ENCODE measurements around the gene SNRNP200. TPM values are rescaled to one million over a fixed set of nuclear protein-coding genes. Genes with fewer than 3 reads are reported as not detected.

Gene SNRNP200
- total RNA-seq, 1 experiment from 2014 or later, result 202 TPM

GRCh38 chr2:96276787-96277499 lies 28.4 kb downstream of the SNRNP200 start:
- DNase-seq (ENCODE audit: low spot score), result no peak
- no peaks in the 10 kb centered on the region for H3K27me3 ChIP-seq (replicated peaks; ENCODE audit: insufficient read depth, low read depth, low read length, poor library complexity)
- intact Hi-C loops (cut with micrococcal nuclease; ENCODE audit: unreplicated experiment), result no loop called here
- no peak for TF ChIP-seq CTCF (conservative IDR thresholded peaks at IDR 0.05; ENCODE audit: low read depth, low read length)
- no peak for TF ChIP-seq EZH2 (IDR thresholded peaks at IDR 0.05; ENCODE audit: borderline replicate concordance, low read depth, low read length, poor library complexity, severe bottlenecking)
- no TSS peak for BruUV-seq (replicated peaks)
- no peaks in the 10 kb centered on the region for H3K9me3 ChIP-seq (ENCODE audit: low read depth, low read length, poor library complexity, severe bottlenecking)
- ChIA-PET CTCF (no interaction called here), POLR2A (ENCODE audit: low non-redundant PET) (interaction anchor here (0.6 kb wide), 1 partner anchor 27 kb away, joined by 9 read pairs; no protein-coding TSS in a partner anchor)
- H3K36me3 ChIP-seq (ENCODE audit: insufficient read depth, low read length, poor library complexity, severe bottlenecking), result peaks cover 69% of the 10 kb centered on the region
- H3K4me1 ChIP-seq (ENCODE audit: insufficient read depth, low read length, poor library complexity, severe bottlenecking), result no peaks in the 10 kb centered on the region
- H3K4me3 ChIP-seq (ENCODE audit: low read depth, low read length, poor library complexity, severe bottlenecking), result no peak overlapping the region
- no peak overlapping the region for H3K27ac ChIP-seq (ENCODE audit: low read depth, low read length, poor library complexity, severe bottlenecking)

- H3K4me1 ChIP-seq (ENCODE audit: insufficient read depth, low read length, poor library complexity, severe bottlenecking), result no peaks in the 10 kb centered on the region
- no peak overlapping the region for H3K27ac ChIP-seq (ENCODE audit: low read depth, low read length, poor library complexity, severe bottlenecking)
- ChIA-PET CTCF (no interaction called here), POLR2A (ENCODE audit: low non-redundant PET) (no interaction called here)
- H3K4me3 ChIP-seq (ENCODE audit: low read depth, low read length, poor library complexity, severe bottlenecking), result no peak overlapping the region
- BruUV-seq (replicated peaks), result TSS peak; percentile 66
- no peaks in the 10 kb centered on the region for H3K27me3 ChIP-seq (replicated peaks; ENCODE audit: insufficient read depth, low read depth, low read length, poor library complexity)
- intact Hi-C loops (cut with micrococcal nuclease; ENCODE audit: unreplicated experiment), result no loop called here
- no peaks in the 10 kb centered on the region for H3K9me3 ChIP-seq (ENCODE audit: low read depth, low read length, poor library complexity, severe bottlenecking)
- H3K36me3 ChIP-seq (ENCODE audit: insufficient read depth, low read length, poor library complexity, severe bottlenecking), result peaks cover 69% of the 10 kb centered on the region
- TF ChIP-seq CTCF (conservative IDR thresholded peaks at IDR 0.05; ENCODE audit: low read depth, low read length), result no peak
- no peak for TF ChIP-seq EZH2 (IDR thresholded peaks at IDR 0.05; ENCODE audit: borderline replicate concordance, low read depth, low read length, poor library complexity, severe bottlenecking)
- no peak for DNase-seq (ENCODE audit: low spot score)
Observed at GRCh38 chr2:96274355-96275056, 30.8 kb downstream of the SNRNP200 start.

- no peak overlapping the region for H3K27ac ChIP-seq (ENCODE audit: low read depth, low read length, poor library complexity, severe bottlenecking)
- POLR2A ChIA-PET (ENCODE audit: low non-redundant PET), result no interaction called here
- CTCF ChIA-PET, result no interaction called here
Observed at GRCh38 chr2:96273763-96274162, 31.6 kb downstream of the SNRNP200 start.

More at GRCh38 chr2:96273763-96274162, 31.6 kb downstream of the SNRNP200 start:
- Histone ChIP-seq H3K36me3 (ENCODE audit: insufficient read depth, low read length, poor library complexity, severe bottlenecking) (peaks cover 69% of the 10 kb centered on the region), H3K4me3 (ENCODE audit: low read depth, low read length, poor library complexity, severe bottlenecking) (no peak overlapping the region), H3K9me3 (ENCODE audit: low read depth, low read length, poor library complexity, severe bottlenecking) (no peaks in the 10 kb centered on the region), H3K4me1 (ENCODE audit: insufficient read depth, low read length, poor library complexity, severe bottlenecking) (no peaks in the 10 kb centered on the region), H3K27me3 (replicated peaks; ENCODE audit: insufficient read depth, low read depth, low read length, poor library complexity) (no peaks in the 10 kb centered on the region)
- TF ChIP-seq CTCF (conservative IDR thresholded peaks at IDR 0.05; ENCODE audit: low read depth, low read length) (no peak), EZH2 (IDR thresholded peaks at IDR 0.05; ENCODE audit: borderline replicate concordance, low read depth, low read length, poor library complexity, severe bottlenecking) (no peak)
- intact Hi-C loops (cut with micrococcal nuclease; ENCODE audit: unreplicated experiment), result no loop called here
- no peak for DNase-seq (ENCODE audit: low spot score)
- no TSS peak for BruUV-seq (replicated peaks)
